HT-29 (cell line): ENCODE measurements around the gene PSME3IP1. TPM values are rescaled to one million over a fixed set of nuclear protein-coding genes. Genes with fewer than 3 reads are reported as not detected.

Experiments used
- DNase-seq: peaks from one replicate; pipeline ENCODE4 v3.0.0-alpha.2; 2015; ENCODE audit warnings: low spot score
- total RNA-seq: library from RNA; depleted of rRNA; stranded (reverse); fragments of >200 nt; shearing (Covaris generic); gene quantifications from 2 replicates; pipeline ENCODE4 v1.2.3, GENCODE V29; 2014

The PSME3IP1 gene
- total RNA-seq, 1 experiment from 2014 or later, result 54.5 TPM

DNA sequence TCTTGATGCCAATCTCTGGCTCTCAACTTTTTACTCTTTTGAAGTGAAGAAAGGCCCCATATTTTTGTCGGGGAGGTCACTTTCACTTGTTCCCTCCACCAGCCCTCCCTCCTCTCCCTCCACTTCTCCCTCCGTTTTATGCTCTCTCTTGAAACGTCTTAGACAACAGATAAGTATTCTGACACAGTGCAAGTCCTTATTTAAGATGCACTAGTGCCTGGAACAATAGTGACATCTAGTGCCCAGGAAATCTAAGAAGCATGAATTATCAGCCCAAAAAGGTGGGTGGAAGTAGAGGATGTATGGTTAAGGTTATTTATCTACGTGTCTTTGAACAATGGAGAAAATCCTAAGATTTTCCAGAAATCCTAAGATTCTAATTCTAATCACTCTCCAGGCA lies 17.9 kb downstream of the PSME3IP1 start:
- DNase-seq, result peak; percentile 74

DNA sequence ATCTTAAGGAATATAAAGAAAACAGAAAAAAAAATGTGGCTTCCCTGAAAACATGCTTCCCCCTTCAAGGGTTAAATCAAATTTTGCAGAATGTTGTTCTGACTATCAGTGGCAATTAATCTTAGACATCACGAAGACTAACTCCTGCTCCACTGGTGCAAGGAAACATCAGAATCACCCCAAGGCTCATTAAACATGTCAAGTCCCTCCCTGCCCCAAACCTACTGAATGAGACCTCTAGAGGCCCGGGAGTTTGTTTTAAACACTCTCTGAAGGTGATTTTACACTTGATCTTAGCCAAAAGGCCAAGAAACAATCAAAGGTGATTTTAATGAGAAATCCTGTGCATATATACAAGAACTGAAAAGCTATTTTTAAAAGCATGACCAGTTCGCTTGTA lies 18.3 kb downstream of the PSME3IP1 start:
- DNase-seq, result no peak

DNA sequence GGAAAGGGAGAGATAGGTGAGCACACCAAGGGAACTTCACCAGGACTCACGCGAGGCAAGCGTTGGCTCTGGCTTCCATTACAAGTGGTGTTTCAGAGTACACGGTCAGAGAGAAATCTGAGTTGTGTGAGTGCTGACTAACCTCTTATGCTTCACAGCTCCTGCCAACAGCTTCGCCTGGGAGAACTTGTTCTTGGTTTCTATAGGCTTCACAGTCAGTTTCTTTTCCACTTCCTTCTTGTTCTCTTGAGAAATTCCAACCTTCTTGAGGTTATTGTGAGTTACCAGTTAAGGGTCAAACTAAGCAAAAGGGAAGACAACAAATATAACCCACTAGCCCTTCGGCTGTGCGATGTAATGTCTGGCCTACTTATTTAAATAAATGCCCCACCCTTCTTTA lies 18.9 kb downstream of the PSME3IP1 start:
- no peak for DNase-seq

DNA sequence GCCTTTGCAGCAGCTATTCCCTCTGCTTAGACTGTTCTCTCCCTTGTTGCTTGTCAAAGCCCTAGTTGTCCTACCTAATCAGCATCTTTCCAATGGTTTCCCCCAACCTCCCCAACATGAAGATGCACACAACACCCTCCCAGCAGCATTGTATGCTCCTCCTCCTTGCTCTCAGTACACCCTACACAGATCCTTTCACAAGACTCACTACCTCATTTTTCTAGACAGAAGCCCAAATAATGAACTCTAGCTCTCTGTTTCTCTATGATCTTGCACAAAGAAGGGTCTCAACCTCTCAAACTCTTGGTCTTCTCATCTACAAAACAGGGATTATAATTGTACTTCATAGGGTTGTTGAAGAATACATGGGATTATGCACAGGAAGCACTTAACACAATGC lies 19.4 kb downstream of the PSME3IP1 start:
- no peak for DNase-seq

DNA sequence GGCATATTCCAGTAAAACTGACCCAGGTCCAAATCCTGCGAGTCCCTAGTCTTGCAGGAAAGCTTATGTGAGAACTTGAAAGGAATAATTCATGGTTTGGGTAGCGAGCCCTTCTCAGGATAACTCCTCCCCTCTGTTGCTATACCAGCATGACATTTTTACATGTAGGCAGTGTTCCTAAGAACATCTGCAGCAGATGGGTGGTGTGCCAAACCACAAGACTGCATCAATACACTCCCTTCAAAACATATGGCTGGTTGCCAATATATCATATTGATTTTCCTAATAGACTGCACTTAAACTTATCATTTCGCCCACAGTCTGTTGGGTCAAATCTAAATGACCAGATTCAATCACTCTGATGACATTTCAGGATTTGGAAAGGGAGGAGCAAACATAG lies 19.9 kb downstream of the PSME3IP1 start:
- no peak for DNase-seq

DNA sequence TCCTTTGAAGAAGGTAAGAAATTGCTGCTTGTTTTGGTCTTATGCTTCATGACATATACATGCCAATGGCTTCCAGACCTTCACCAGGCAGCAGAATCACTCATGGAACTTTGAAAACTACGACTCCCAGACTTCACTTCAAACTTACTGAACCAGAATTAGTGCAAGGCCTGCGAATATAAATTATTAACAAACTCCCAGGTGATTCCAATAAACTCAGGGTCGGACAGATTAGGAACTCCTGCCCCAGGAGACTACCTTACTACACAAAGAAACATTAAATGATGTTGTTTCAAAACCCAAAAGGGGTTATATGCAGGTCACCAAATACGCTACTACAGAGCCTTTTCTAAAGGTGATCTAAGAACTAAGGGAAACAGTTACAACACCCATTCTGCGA lies 20.4 kb downstream of the PSME3IP1 start:
- DNase-seq, result no peak

DNA sequence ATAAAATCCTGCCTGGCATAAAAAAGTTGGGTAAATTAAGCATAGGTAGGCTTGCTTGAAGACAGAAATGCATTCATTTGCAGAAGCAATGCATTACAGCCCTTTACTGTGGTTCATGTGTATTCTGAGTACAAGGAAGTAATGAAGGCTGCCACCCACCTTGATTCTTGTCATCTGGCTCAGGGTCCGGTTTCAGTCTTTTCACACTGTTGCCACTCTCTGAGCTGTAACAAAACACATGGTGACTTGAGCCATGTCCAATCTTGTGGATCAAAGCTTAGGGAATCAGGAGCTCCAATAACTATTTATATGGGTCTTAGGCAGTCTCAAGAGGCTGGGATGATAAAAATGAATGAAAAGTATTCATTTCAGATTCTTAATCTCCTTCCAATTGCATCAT lies 22.0 kb downstream of the PSME3IP1 start:
- no peak for DNase-seq

DNA sequence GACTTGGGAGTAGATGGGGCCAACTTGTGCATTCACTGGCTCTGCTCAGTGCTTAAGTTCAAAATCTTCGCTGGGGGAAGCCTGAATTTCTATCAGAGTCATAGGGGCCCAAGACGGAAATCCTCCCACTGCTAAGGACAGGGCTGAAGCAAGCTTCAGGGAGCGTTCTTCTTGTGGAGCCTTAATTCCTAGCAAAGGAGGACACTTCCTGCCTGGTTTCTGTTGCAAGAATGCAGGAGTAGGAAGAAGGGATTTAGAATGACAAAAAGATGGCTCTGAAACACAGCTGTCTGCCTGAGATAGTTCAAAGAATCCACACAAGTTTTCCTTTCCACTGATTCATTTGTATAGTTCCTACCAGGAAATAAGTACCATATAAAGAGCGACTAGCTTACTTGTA lies 26.4 kb downstream of the PSME3IP1 start:
- DNase-seq, result no peak

DNA sequence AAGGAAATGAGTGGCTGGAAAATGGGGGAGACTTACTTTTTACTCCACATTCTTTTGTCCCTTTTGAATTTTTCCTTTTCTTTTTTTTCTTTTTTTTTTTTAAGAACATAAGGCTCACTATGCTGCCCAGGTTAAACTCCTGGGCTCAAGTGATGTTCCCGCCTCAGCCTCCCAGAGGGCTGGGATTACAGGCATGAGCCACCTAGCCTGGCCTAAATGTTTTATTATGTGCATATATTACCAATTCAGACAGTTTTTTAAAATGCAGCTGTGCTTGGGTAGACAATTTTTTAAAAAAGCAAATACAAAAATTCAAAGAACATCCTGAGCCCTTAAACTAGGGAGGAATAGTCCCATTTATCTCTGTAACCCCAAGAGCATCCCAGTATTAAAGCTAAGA lies 28.3 kb downstream of the PSME3IP1 start:
- DNase-seq, result no peak

DNA sequence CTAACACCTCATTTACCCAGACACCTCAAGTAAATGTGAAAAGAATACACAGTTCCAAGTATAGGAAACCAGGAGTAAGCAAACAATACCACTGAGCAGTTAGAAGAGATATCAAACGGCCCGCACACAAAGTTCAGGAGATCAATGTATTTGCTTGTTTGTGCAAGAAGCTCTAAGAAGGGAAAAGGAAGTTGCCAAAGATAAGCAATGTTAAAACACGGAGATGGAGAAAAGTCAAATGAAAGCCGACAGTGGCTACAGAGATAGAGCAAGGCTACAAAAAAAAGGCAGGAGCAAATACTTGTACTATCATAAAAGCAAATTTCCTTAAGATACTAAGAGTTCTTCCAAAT lies 29.5 kb downstream of the PSME3IP1 start:
- no peak for DNase-seq

DNA sequence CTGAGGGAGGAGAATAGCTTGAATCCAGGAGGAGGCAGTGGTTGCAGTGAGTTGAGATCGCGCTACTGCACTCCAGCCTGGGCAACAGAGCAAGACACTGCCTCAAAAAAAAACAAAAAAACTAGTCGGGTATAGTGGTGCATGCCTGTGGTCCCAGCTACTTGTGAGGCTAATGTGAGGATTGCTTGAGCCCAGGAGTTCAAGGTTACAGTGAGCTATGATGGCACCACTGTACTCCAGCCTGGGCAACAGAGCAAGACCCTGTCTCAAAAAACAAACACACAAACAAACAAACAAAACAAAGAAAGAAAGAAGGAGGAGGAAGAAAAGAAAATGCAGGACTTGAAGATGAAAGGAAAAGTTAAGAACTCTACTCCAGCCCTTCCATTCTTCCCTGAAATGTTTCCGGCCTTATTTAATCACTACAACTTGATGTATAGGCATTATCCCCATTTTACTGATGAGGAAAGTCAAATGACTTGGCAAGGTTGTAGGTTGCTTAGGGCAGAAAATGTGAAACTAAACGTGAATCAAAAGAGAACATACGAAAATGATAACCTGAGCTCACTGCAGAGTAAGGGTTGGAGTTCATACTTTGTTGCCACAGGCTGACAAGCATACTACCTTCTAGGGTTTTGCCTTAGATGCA lies 30.0 kb downstream of the PSME3IP1 start:
- no peak for DNase-seq

DNA sequence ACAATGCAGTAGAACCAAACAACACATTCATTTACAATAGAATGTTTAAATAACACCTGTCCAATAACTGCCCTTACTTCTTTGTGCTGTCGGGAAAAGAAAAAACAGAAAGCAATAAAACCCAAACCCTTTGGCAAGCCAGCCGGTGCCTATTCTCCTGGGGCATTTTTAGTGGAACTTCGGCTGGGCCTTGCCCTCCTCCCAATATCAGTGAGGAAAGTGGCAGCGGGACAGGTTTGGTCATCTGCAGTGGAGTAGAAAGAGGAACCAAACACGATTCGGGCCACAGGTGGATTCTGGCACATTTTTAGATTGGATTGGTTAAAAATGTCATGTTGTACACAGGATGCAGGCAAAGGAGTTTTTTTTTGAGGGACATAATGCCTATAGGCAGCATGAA lies 32.0 kb downstream of the PSME3IP1 start:
- DNase-seq, result no peak

DNA sequence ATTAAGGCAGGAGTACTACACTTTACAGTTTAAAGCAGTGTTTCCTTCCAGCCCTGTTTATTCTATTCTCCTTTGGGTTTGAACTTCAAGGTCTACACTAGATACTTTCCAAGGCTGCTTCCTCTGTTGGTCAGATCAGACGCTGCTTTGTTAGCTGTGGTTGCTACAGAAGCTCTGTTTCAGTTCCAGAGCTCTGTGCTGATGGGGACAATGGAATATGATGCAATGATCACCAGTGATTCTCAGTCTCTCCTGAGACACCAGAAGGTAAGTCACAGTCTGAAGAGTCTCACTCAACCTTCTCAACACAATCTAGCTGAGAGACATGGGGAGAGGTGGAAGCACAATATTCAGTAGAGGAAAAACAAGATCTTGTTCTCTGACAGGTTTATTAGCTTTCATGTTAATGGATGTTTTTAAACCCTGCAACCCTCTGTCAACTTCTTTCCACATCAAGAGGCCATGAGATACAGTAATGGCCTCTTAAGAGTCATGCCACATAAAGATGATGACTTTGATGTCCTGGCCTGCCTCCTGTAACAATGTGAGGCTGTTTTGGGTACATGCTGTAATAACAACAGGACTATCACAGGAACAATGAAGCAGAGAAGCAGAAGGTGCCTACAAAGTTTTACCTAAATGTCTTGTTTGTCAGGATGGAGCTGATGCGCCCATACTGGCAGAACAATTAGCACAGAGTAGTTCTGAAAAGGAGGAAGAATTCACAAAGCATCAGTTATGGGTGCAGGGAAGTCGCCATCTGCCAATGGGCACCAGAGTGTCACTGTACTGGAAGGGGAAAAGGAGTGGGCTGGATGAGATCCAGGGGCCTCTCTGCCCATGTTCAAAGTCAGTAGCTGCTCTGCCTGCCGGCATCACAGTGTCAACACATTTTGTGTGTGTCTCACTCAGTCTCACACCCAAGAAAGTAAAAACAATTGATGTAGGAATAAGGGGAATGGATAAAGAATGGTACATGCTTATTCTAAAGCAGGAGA lies 33.4 kb downstream of the PSME3IP1 start:
- DNase-seq, result no peak

DNA sequence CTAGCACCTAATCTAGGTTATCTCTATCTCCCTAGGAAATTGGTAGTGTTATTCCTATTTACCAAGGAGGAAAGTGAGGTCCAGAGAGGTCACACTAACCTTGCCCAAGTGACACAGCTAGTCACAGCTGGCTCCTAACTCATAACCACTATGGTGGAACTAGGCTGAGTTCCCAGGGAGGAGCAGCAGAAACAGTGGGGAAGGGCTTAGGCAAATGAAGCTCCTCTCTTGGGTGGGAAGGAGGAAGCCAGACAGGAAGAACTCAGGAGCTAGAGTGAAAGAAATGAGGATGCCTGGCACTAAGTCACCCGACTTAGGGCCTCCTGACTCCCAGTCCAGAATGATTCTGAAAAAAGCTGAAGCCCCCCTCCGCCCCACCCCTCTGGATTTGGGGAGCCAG lies 34.5 kb downstream of the PSME3IP1 start:
- DNase-seq, result no peak

DNA sequence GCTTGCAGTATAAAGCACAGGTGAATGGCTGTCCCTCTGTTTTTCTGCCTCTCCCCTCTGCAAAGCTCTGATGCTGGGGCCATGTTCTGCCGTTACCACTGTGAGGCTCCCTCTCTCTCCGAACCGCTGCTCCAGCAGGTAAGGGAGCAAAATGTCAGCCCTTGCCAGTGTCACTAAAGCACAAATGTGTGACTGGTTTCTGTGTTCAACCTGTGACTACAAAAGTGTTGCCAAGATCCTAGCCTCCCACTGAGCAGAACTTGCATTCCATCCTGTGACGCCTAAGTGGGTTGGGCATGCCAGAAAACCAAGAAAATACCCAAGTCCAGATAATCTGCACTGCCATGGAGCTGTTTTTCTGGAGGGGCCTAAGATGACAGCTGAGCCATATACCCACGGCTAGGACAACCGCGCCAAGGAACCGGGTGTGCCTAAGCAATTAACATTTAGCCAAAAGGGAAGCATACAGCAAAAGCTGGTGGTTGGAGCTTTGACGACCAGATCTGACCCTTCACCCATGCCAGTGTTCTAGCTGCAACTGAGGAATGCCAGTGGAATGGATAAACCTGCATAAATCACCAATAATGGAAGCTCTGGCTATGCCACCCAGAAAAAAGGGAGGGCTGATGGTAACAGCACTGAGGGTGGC lies 35.0 kb downstream of the PSME3IP1 start:
- no peak for DNase-seq

DNA sequence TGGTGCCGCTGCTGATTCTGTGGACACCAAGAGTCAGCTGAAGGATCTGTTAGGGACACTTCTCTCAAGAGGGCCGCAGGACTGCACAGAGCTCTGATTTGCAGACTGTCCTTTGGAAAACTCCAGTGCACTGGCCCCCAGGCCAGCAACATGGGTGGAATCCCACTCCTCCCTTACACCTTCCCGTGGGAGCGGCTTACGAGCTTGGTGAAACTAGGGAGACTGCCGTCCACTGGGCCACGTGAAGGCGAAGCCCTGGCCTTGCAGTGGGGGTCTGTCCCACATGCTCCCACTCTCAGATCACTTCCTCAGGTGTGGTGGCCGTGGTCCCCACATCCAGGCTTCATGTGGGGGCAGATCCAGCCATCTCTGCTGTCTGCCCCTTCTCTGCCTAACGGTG lies 36.4 kb downstream of the PSME3IP1 start:
- no peak for DNase-seq

DNA sequence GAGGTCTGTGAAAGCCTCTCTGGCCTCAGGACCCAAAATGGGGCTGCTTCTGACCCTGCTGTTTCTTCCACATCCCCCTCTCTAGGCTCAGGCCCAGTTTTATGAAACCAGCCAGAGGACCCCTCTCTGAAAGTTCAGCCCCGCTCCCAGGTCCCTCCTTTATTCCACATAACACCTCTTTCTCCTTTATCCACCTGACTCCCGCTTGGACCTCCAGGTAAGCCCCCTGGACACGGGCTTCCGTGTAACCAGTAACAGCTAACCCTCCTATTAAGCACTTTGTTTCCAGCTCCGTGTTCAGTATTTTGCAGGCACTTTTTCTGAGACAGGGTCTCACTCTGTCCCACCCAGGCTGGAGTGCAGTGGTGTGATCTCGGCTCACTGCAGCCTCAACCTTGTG lies 37.4 kb downstream of the PSME3IP1 start:
- DNase-seq, result no peak

DNA sequence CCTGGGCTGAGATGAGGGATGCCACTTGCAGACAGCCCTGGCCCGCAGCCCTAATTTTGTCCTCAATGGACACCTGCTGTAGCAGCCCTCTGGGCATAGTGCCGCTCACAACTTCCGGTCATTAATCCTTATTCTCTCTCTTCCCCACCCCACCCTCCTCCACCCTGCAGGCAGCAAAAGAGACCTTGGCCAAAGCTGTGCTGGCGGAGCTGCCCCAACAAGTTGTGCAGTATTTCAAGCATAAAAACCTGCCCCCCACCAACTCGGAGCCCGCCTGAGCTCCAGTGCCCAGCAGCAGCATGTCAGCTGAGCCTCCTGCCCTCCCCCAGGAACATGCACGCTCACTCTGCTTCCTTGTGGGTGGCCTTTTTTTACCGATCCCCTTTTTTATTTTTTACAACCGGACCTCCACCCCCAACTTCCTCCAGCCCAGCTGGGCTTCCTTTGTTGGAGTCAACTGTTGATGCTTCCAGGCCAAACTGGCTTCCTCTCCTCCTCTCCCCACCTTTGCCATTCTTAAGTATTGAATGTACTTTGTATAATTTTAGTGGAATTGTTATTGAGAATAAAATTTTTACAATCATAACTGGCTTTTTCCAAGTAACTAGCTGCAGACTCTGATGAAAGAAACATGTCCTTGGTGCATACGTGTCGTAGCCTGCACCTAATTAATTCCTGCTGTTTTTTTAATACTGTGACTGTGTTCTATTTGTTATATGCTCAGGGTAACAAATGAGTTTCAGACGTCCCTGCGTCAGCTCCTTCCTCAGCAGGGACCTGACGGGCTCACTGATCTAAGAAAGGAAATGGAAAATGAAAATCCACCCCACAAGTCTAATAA lies 38.2 kb downstream of the PSME3IP1 start:
- peak; percentile 39 for DNase-seq

DNA sequence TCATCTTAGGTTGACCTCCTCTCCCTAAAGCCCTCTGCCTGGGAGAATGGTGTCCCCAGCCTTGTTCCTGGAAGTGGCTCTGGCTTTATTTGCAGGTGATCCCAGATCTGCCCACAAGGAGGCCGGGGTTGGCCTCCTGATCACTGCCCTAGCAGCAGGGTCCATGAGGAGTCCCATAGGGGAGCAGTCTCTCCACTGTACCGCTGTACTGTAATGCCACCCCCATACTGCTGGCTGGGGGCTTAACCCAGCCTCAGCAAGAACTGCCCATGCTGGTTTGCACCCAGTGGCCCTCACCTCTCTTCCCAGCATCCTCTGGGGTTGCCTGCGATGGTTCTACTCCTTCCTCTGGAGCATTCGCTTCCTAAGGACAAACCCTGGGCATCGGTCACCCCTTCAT lies 39.1 kb downstream of the PSME3IP1 start:
- no peak for DNase-seq

DNA sequence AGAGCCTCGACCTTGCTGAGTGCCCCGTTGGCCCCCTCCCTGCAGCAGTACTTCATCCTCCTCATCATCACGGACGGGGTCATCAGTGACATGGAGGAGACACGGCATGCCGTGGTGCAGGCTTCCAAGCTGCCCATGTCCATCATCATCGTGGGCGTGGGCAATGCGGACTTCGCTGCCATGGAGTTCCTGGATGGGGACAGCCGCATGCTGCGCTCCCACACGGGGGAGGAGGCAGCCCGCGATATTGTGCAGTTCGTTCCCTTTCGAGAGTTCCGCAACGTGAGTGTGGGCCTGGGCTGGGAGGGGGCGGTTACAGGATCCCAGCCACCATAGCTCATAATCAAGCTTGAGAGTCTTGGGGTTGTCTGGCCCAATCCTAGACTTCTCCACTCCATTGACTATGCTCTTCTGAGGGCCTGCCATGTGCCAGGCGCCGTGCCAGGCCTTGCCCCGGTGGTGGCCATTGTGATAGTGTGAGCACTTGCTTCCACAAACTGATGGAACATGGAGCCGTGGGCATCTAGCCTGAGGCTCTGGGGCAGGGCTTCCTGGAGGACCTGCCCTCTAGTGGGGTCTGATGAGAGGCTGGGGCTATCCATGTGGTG lies 39.7 kb downstream of the PSME3IP1 start:
- no peak for DNase-seq
